Astrocyte of the cerebellum (primary cell): ENCODE measurements around the gene RCE1.

ENCODE experiments used
- DNase-seq: peaks from one replicate; pipeline ENCODE4 v3.0.0-alpha.2; 2011; ENCODE audit warnings: low read depth
- H3K4me3 ChIP-seq: 2 replicates; pipeline ENCODE4 v1.5.1; 2011; ENCODE audit warnings: mild to moderate bottlenecking, low read depth, low read length, moderate library complexity
- in situ Hi-C: cut with HindIII; loops from 2 replicates; pipeline ENCODE4 v1.10.0; 2017; ENCODE audit warnings: low sequenced_read_pairs
- TF ChIP-seq, protein P1 (sequence below): IDR thresholded peaks from 2 replicates; pipeline ENCODE4 v1.5.1; 2012; ENCODE audit warnings: low read length, low read depth, moderate library complexity, mild to moderate bottlenecking; ENCODE audit errors: missing control alignments

RCE1 gene

DNA sequence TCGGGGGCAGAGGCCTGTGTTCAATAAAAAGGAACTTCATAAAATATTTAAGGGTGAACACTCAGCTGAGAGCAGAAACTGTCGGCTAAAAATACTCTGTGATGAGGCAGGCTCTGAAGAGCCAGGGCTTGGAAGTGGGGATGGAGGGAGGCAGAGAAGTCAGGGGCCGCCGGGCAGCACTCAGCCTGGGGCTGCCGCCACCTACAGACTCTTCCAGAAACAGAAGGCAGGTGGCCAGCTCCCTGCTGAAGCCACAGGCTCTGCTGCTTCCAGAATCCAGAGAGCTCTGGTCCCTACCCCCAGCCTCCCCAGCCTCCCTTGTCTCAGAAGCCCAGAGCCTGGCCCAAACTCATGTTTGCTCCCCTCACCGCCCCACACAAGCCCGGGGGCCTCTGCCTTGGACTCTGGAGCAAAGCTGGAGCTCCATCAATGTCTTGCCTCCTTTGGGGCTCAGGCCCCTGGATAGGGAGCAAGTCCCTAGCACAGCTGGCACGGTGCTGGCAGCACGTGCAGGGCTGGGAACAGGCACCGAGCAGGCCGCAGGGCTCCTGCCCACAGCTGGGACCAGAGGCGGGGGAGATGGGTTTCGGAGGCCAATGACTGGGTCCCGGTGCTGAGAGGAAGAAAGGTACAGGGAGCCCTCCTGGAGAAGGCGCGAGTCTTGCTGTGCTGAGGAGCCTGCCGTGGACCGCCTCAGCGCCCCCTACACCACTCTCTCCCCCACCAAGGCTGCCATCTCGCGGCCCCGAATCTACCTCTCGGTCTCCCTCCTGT, 21.9 kb downstream of the RCE1 start:
- no peak overlapping the region for H3K4me3 ChIP-seq
- DNase-seq = no peak
- TF ChIP-seq, protein P1, sequence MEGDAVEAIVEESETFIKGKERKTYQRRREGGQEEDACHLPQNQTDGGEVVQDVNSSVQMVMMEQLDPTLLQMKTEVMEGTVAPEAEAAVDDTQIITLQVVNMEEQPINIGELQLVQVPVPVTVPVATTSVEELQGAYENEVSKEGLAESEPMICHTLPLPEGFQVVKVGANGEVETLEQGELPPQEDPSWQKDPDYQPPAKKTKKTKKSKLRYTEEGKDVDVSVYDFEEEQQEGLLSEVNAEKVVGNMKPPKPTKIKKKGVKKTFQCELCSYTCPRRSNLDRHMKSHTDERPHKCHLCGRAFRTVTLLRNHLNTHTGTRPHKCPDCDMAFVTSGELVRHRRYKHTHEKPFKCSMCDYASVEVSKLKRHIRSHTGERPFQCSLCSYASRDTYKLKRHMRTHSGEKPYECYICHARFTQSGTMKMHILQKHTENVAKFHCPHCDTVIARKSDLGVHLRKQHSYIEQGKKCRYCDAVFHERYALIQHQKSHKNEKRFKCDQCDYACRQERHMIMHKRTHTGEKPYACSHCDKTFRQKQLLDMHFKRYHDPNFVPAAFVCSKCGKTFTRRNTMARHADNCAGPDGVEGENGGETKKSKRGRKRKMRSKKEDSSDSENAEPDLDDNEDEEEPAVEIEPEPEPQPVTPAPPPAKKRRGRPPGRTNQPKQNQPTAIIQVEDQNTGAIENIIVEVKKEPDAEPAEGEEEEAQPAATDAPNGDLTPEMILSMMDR = no peak
- in situ Hi-C loops = no loop called here

DNA sequence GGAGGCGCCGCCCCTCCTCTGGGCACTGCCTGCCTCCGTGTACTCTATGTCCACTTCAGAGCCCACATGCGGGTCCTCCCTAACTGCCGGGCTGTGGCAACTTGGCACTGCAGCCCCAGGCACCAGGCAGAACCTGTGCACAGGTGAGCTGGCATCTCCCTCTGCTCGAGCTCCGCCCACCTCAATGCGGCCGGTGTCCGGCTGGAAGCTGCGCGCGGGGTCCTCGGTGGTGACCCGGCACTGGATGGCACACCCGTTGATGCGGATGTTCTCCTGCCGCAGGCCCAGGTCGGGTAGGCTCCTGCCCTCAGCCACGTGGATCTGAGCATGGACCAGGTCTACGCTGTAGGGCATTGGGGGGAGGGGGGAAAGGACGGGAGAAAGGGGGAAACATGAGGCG, 22.8 kb downstream of the RCE1 start:
- in situ Hi-C loops = no loop called here
- TF ChIP-seq, protein P1 = no peak
- no peak overlapping the region for H3K4me3 ChIP-seq
- no peak for DNase-seq

DNA sequence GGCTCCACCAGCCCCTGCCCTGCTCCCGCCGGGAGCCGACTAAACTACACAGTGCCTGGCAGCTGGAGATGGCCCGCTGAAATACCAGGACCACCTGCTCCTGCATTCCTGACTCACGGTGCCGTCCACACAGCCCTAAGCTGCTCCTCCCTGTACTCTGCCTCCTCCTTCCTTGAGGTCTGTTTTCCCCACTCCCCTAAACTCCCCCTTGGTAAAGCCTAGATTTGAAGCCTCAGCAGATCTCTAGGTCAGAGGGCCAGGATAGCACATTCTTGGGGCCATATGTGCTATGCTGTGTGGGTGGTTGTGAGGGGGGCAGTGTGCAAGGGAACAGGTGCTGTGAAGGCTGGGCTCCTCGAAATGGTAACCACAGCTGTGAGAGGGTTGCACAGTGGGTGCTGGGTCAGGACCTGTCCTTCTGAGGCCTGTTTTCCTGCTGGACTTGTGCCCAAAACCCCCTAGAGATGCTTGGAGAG, 23.3 kb downstream of the RCE1 start:
- in situ Hi-C loops = no loop called here

DNA sequence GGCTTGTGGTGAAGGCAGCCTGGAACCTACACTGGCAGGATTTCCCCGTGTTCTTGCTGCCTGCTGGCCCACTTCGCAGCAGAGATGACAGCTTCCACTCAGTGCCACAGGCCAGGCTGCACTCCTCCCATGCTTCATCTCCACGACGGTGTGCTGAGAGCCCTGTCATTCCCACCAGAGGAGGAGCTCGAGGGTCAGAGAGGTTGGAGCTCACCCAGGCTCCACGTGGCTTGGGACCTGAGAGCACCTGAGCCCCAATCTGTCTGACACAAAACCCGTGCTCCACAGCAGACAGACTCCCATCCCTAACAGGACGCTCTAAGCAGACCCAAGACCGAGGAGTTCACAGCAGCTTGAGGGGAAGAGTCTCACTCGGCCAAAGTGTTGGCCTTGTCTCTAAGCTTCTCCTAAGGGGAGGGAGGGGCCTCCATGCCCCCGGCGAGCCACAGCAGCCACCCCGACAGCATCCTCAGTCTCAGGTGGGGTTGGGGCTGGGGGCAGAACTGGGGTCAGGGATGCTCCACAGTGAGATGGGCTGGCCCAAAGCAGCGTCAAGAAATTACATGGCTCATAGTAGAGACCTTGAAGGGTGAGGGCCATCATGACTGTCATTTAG, 24.3 kb downstream of the RCE1 start:
- in situ Hi-C loops = no loop called here
- no peak for DNase-seq
- no peak overlapping the region for H3K4me3 ChIP-seq
- TF ChIP-seq, protein P1 = peak; percentile 14

More for the DNA sequence above, 23.3 kb downstream of the RCE1 start:
- no peak overlapping the region for H3K4me3 ChIP-seq
- TF ChIP-seq, protein P1 = no peak
- no peak for DNase-seq

DNA sequence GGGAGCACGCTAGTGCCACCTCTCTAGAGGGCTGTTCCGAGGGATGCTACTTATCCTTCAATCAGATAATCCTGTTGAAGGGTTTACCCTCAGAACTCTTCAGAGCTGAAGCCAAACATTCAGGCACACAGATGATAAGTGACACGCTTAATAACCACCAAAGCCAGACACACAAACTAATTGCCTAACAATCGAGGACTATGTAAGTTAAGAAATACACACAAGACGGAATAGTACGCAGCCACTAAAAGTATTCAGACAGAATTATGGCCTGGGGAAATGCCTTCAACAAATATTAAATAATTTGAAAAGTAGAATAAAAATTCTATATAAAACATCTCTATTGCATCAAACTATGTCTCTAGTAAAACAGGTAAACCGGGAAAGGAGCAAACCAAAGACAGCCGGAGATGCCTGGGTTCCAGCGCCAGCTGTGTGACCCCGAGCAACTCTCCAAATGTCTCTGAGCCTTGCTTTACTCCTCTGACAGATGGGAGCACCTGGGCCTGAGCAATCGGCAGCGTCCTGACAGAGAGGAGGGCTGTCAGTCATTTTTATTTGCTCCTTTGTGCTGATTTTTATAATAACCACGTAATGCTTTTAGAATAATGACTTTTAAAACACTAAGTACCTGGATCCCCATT, 25.0 kb downstream of the RCE1 start:
- DNase-seq = no peak
- in situ Hi-C loops = no loop called here
- TF ChIP-seq, protein P1 = no peak
- no peak overlapping the region for H3K4me3 ChIP-seq

DNA sequence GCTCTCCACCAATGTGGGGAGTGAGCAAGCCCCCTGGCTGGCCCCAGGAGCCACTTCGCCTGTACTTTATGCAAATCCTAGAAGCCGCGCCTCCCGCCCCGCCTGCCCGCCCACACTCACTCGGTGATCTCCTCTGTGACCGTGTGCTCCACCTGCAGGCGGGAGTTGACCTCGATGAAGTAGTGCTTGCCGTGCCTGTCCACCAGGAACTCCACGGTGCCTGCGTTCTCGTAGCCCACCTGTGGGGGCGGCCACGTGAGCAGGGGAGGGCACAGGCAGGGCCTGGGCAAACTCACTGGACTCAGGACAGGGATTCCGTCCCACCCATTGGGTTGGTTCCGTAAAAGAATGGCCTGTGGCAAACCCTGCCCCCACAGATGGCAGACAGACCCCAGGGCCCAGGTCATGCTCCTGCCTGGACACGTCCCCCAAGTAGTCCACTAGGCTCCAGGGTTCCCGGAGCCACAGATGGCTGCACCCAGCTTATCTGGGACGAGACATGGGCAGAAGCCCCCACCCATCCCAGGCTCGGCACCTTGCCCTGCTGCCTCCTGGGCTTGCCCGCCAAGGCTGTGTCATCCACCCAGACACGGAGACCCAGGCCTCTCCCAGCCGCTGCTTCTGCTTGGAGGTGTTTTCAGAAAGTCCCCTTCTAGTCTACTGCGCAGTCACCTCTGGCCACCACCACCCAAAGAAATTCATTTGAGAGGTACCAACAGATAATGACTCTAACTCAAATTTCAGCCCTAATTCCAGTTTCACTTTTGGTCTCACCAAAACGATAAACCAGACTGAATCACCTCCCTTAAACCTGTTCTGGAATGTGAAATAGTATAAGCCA, 25.7 kb downstream of the RCE1 start:
- DNase-seq = no peak

More for the DNA sequence above, 25.7 kb downstream of the RCE1 start:
- TF ChIP-seq, protein P1 = no peak
- in situ Hi-C loops = no loop called here
- no peak overlapping the region for H3K4me3 ChIP-seq
